ENCODE data around the gene GLIS1.

GLIS1 gene

GRCh38 chr1:53766194-53766742 lies 27.3 kb upstream of the GLIS1 start:
- H3K27me3 ChIP-seq (ENCODE audit: insufficient read depth, low read length, poor library complexity, severe bottlenecking) = no peaks in the 10 kb centered on the region
- H3K36me3 ChIP-seq (ENCODE audit: insufficient read depth, low read length) = peaks cover 48% of the 10 kb centered on the region
- TF ChIP-seq CTCF (conservative IDR thresholded peaks at IDR 0.05; ENCODE audit: low read length) (no peak), EZH2phosphoT487 (IDR thresholded peaks at IDR 0.05; ENCODE audit: borderline replicate concordance) (no peak)
- H3F3A ChIP-seq (ENCODE audit: low read depth) = no peaks in the 10 kb centered on the region
- no peaks in the 10 kb centered on the region for H3K9me3 ChIP-seq (ENCODE audit: insufficient read depth, low read depth, low read length)
- H3K4me3 ChIP-seq (ENCODE audit: low read length, poor library complexity, severe bottlenecking) = peak overlapping the region; percentile 7
- no peak overlapping the region; the same call in 1 of the 2 replicates for H2AFZ ChIP-seq (ENCODE audit: low read length)
- no peaks in the 10 kb centered on the region for H4K20me1 ChIP-seq (ENCODE audit: insufficient read depth, low read length, poor library complexity, severe bottlenecking)
- H3K4me2 ChIP-seq (ENCODE audit: low read depth, low read length, poor library complexity, severe bottlenecking) = peak overlapping the region; percentile 58
- peaks cover 15% of the 10 kb centered on the region for H3K4me1 ChIP-seq (ENCODE audit: insufficient read depth, low read length, poor library complexity, severe bottlenecking)
- H3K9ac ChIP-seq (ENCODE audit: low read depth, low read length, poor library complexity, severe bottlenecking) = no peak overlapping the region
- H3K79me2 ChIP-seq (ENCODE audit: insufficient read depth, low read length) = no peaks in the 10 kb centered on the region
- no peaks in the 10 kb centered on the region for H3K9me2 ChIP-seq (replicated peaks; ENCODE audit: low read depth, low read length)

- peaks cover 15% of the 10 kb centered on the region for H3K4me1 ChIP-seq (ENCODE audit: insufficient read depth, low read length, poor library complexity, severe bottlenecking)
- TF ChIP-seq EZH2phosphoT487 (IDR thresholded peaks at IDR 0.05; ENCODE audit: borderline replicate concordance) (no peak), CTCF (conservative IDR thresholded peaks at IDR 0.05; ENCODE audit: low read length) (no peak)
- H3K79me2 ChIP-seq (ENCODE audit: insufficient read depth, low read length) = no peaks in the 10 kb centered on the region
- no peaks in the 10 kb centered on the region for H3F3A ChIP-seq (ENCODE audit: low read depth)
- peak overlapping the region; percentile 7 for H3K4me3 ChIP-seq (ENCODE audit: low read length, poor library complexity, severe bottlenecking)
- peak overlapping the region; percentile 31; the same call in 1 of the 2 replicates for H2AFZ ChIP-seq (ENCODE audit: low read length)
- no peaks in the 10 kb centered on the region for H3K27me3 ChIP-seq (ENCODE audit: insufficient read depth, low read length, poor library complexity, severe bottlenecking)
- no peak overlapping the region for H3K9ac ChIP-seq (ENCODE audit: low read depth, low read length, poor library complexity, severe bottlenecking)
- no peaks in the 10 kb centered on the region for H3K9me3 ChIP-seq (ENCODE audit: insufficient read depth, low read depth, low read length)
- peak overlapping the region; percentile 58 for H3K4me2 ChIP-seq (ENCODE audit: low read depth, low read length, poor library complexity, severe bottlenecking)
- no peaks in the 10 kb centered on the region for H4K20me1 ChIP-seq (ENCODE audit: insufficient read depth, low read length, poor library complexity, severe bottlenecking)
- H3K36me3 ChIP-seq (ENCODE audit: insufficient read depth, low read length) = peaks cover 42% of the 10 kb centered on the region
- no peaks in the 10 kb centered on the region for H3K9me2 ChIP-seq (replicated peaks; ENCODE audit: low read depth, low read length)
These were observed 26.7 kb upstream of the GLIS1 start for GRCh38 chr1:53765657-53766056.

GRCh38 chr1:53763911-53764310 lies 24.9 kb upstream of the GLIS1 start:
- no peaks in the 10 kb centered on the region for H3K9me3 ChIP-seq (ENCODE audit: insufficient read depth, low read depth, low read length)
- no peak overlapping the region for H2AFZ ChIP-seq (ENCODE audit: low read length)
- H3K36me3 ChIP-seq (ENCODE audit: insufficient read depth, low read length) = peaks cover 28% of the 10 kb centered on the region
- no peaks in the 10 kb centered on the region for H3K9me2 ChIP-seq (replicated peaks; ENCODE audit: low read depth, low read length)
- H3K4me1 ChIP-seq (ENCODE audit: insufficient read depth, low read length, poor library complexity, severe bottlenecking) = peaks cover 15% of the 10 kb centered on the region
- TF ChIP-seq CTCF (conservative IDR thresholded peaks at IDR 0.05; ENCODE audit: low read length) = no peak
- TF ChIP-seq EZH2phosphoT487 (IDR thresholded peaks at IDR 0.05; ENCODE audit: borderline replicate concordance) = no peak
- no peak overlapping the region for H3K9ac ChIP-seq (ENCODE audit: low read depth, low read length, poor library complexity, severe bottlenecking)
- H4K20me1 ChIP-seq (ENCODE audit: insufficient read depth, low read length, poor library complexity, severe bottlenecking) = no peaks in the 10 kb centered on the region
- no peaks in the 10 kb centered on the region for H3F3A ChIP-seq (ENCODE audit: low read depth)
- H3K79me2 ChIP-seq (ENCODE audit: insufficient read depth, low read length) = no peaks in the 10 kb centered on the region
- no peak overlapping the region for H3K4me2 ChIP-seq (ENCODE audit: low read depth, low read length, poor library complexity, severe bottlenecking)
- no peak overlapping the region for H3K4me3 ChIP-seq (ENCODE audit: low read length, poor library complexity, severe bottlenecking)
- no peaks in the 10 kb centered on the region for H3K27me3 ChIP-seq (ENCODE audit: insufficient read depth, low read length, poor library complexity, severe bottlenecking)
